ENCODE data around the gene TSPAN6. TPM values are rescaled to one million over a fixed set of nuclear protein-coding genes. Genes with fewer than 3 reads are reported as not detected.

TSPAN6 gene
- total and polyA plus RNA-seq, 2 of the 4 experiments (the other 2 are of a cell fraction), result 16.1 to 20.1 TPM

DNA sequence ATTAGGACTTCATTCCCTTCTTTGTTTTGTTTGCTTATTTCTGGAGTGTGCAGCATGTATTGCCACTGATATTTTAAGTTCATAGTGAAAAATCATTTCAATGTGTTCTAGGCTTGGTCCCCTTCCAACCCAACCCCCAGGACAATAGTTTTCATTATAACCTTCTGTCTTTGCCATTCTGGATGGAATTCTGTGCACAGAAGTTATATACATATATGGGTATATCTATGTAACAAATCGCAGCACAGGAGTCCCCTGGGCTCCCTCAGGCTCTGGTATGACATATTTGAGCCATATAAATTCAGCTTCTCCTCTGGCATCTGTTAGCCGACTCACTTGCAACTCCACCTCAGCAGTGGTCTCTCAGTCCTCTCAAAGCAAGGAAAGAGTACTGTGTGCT is 52.0 kb downstream of the TSPAN6 start, which contains the start of gene TNMD:
Gene TNMD (plus strand): TSS at position 326 of the 400 bp plus-strand sequence. CDS start 83 bp downstream, outside the sequence.
- no peak within 1 kb of the TSS for H2AK9ac ChIP-seq (replicated peaks; ENCODE audit: low read depth, low read length, poor library complexity)
- intact Hi-C loops (cut with micrococcal nuclease) (no loop called here), in situ Hi-C loops (cut with MboI; ENCODE audit: low sequenced_read_pairs) (no loop called here), dilution Hi-C loops (cut with HindIII; ENCODE audit: low sequenced_read_pairs, unreplicated experiment) (no loop called here)
- TF ChIP-seq SMC3 (IDR thresholded peaks at IDR 0.05; ENCODE audit: low read depth, low read length) (no peak), RAD21 (IDR thresholded peaks at IDR 0.05; ENCODE audit: low read length) (no peak), MXI1 (IDR thresholded peaks at IDR 0.05; ENCODE audit: borderline replicate concordance, low read depth, low read length) (no peak), FOS (IDR thresholded peaks at IDR 0.05; ENCODE audit: low read depth, low read length) (no peak), MAZ (IDR thresholded peaks at IDR 0.05; ENCODE audit: borderline replicate concordance, low read depth, low read length) (no peak), POLR2A (IDR thresholded peaks at IDR 0.05; ENCODE audit: low read depth, low read length) (no peak), MAFK (IDR thresholded peaks at IDR 0.05; ENCODE audit: low read depth, low read length) (no peak), RFX5 (IDR thresholded peaks at IDR 0.05; ENCODE audit: low read depth, low read length) (no peak), CHD1 (IDR thresholded peaks at IDR 0.05; ENCODE audit: low read depth, low read length) (no peak), BHLHE40 (IDR thresholded peaks at IDR 0.05; ENCODE audit: low read depth, low read length) (no peak), CEBPB (IDR thresholded peaks at IDR 0.05; ENCODE audit: low read depth, low read length) (no peak), NFE2L2 (IDR thresholded peaks at IDR 0.05; ENCODE audit: low read depth, low read length) (no peak), RCOR1 (IDR thresholded peaks at IDR 0.05; ENCODE audit: insufficient replicate concordance, low read length) (no peak)
- TF ChIP-seq, protein P1, sequence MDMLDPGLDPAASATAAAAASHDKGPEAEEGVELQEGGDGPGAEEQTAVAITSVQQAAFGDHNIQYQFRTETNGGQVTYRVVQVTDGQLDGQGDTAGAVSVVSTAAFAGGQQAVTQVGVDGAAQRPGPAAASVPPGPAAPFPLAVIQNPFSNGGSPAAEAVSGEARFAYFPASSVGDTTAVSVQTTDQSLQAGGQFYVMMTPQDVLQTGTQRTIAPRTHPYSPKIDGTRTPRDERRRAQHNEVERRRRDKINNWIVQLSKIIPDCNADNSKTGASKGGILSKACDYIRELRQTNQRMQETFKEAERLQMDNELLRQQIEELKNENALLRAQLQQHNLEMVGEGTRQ (IDR thresholded peaks at IDR 0.05; ENCODE audit: low read depth, low read length), result no peak
- TF ChIP-seq, protein P2, sequence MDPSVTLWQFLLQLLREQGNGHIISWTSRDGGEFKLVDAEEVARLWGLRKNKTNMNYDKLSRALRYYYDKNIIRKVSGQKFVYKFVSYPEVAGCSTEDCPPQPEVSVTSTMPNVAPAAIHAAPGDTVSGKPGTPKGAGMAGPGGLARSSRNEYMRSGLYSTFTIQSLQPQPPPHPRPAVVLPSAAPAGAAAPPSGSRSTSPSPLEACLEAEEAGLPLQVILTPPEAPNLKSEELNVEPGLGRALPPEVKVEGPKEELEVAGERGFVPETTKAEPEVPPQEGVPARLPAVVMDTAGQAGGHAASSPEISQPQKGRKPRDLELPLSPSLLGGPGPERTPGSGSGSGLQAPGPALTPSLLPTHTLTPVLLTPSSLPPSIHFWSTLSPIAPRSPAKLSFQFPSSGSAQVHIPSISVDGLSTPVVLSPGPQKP (IDR thresholded peaks at IDR 0.05; ENCODE audit: borderline replicate concordance, low read depth, low read length), result no peak
- TF ChIP-seq, protein P3, sequence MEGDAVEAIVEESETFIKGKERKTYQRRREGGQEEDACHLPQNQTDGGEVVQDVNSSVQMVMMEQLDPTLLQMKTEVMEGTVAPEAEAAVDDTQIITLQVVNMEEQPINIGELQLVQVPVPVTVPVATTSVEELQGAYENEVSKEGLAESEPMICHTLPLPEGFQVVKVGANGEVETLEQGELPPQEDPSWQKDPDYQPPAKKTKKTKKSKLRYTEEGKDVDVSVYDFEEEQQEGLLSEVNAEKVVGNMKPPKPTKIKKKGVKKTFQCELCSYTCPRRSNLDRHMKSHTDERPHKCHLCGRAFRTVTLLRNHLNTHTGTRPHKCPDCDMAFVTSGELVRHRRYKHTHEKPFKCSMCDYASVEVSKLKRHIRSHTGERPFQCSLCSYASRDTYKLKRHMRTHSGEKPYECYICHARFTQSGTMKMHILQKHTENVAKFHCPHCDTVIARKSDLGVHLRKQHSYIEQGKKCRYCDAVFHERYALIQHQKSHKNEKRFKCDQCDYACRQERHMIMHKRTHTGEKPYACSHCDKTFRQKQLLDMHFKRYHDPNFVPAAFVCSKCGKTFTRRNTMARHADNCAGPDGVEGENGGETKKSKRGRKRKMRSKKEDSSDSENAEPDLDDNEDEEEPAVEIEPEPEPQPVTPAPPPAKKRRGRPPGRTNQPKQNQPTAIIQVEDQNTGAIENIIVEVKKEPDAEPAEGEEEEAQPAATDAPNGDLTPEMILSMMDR (conservative IDR thresholded peaks at IDR 0.05; ENCODE audit: low read depth, low read length), result no peak
- H4K5ac ChIP-seq (ENCODE audit: low read depth, low read length), result no peak within 1 kb of the TSS
- H3K4me2 ChIP-seq (ENCODE audit: low read depth, low read length), result no peak within 1 kb of the TSS
- no peak within 1 kb of the TSS for H3K56ac ChIP-seq (ENCODE audit: extremely low read depth, insufficient read depth, low read length)
- H3K27me3 ChIP-seq (ENCODE audit: control insufficient read depth, insufficient read depth, low read length), result peaks cover 7% of the 10 kb centered on the region
- 0% methylated on average over 1 of the region's 2 CpGs; no CpG with 5 or more reads in 1 of the 2 experiments for WGBS, 2 experiments (ENCODE audit: extremely low coverage in 2 of 2, insufficient read length in 1 of 2)
- POLR2A ChIA-PET (ENCODE audit: unreplicated experiment), result no interaction called here
- no peak within 1 kb of the TSS for H2AFZ ChIP-seq (replicated peaks; ENCODE audit: low read length, poor library complexity)
- no peak within 1 kb of the TSS for H3K27ac ChIP-seq (ENCODE audit: insufficient read depth, low read length)
- no peak within 1 kb of the TSS for H2BK15ac ChIP-seq (ENCODE audit: low read depth, low read length)
- ATAC-seq (ENCODE audit: low read depth), result no peak
- H2BK120ac ChIP-seq (ENCODE audit: low read depth, low read length), result no peak within 1 kb of the TSS
- no peak within 1 kb of the TSS for H3K14ac ChIP-seq (replicated peaks; ENCODE audit: low read depth, low read length)
- H3K18ac ChIP-seq (ENCODE audit: low read depth, low read length), result no peak within 1 kb of the TSS
- H2BK5ac ChIP-seq (ENCODE audit: low read depth, low read length, poor library complexity, severe bottlenecking), result no peak within 1 kb of the TSS
- H3K4ac ChIP-seq (ENCODE audit: low read depth, low read length), result no peak within 1 kb of the TSS
- CTCF ChIA-PET, result no interaction called here
- no TSS peak for BruUV-seq (replicated peaks)
- no peak within 1 kb of the TSS for H3K23ac ChIP-seq (ENCODE audit: low read depth, low read length)
- H3K9ac ChIP-seq (ENCODE audit: low read depth, low read length), result no peak within 1 kb of the TSS
- DNase-seq, result no peak
- no peak within 1 kb of the TSS for H4K91ac ChIP-seq (ENCODE audit: insufficient read depth, low read depth, low read length)
- no peak within 1 kb of the TSS for H2AK5ac ChIP-seq (ENCODE audit: low read depth, low read length)
- H3K4me3 ChIP-seq (ENCODE audit: insufficient read depth, low read depth, low read length), result no peak within 1 kb of the TSS
- no peaks in the 10 kb centered on the region for H3K36me3 ChIP-seq (ENCODE audit: control insufficient read depth, insufficient read depth, low read length)
- H3K79me1 ChIP-seq (ENCODE audit: low read depth in 1 of 2, low read length in 2 of 2), result no peaks in the 10 kb centered on the region
- H3K4me1 ChIP-seq (ENCODE audit: control insufficient read depth, insufficient read depth, low read length), result no peaks in the 10 kb centered on the region
- H4K8ac ChIP-seq (ENCODE audit: low read depth in 2 of 2, low read length in 2 of 2), result no peak within 1 kb of the TSS
- H4K20me1 ChIP-seq (ENCODE audit: insufficient read depth, low read length), result no peaks in the 10 kb centered on the region
- H2BK20ac ChIP-seq (ENCODE audit: low read depth, low read length), result no peak within 1 kb of the TSS
- no peaks in the 10 kb centered on the region for H3K9me3 ChIP-seq (ENCODE audit: control insufficient read depth, insufficient read depth, low read length)
- no peaks in the 10 kb centered on the region for H3K9me1 ChIP-seq (ENCODE audit: insufficient read depth, low read length)

All from IMR-90 (cell line).